HL-60/S4 (cell line): ENCODE measurements around the gene ATG3.

Experiments
- in situ Hi-C: fragments of 300-500 bp; cut with MboI; formaldehyde crosslinking; loops from 2 replicates; pipeline ENCODE4 v1.14.3; 2022; ENCODE audit warnings: low sequenced_read_pairs

Gene ATG3

DNA sequence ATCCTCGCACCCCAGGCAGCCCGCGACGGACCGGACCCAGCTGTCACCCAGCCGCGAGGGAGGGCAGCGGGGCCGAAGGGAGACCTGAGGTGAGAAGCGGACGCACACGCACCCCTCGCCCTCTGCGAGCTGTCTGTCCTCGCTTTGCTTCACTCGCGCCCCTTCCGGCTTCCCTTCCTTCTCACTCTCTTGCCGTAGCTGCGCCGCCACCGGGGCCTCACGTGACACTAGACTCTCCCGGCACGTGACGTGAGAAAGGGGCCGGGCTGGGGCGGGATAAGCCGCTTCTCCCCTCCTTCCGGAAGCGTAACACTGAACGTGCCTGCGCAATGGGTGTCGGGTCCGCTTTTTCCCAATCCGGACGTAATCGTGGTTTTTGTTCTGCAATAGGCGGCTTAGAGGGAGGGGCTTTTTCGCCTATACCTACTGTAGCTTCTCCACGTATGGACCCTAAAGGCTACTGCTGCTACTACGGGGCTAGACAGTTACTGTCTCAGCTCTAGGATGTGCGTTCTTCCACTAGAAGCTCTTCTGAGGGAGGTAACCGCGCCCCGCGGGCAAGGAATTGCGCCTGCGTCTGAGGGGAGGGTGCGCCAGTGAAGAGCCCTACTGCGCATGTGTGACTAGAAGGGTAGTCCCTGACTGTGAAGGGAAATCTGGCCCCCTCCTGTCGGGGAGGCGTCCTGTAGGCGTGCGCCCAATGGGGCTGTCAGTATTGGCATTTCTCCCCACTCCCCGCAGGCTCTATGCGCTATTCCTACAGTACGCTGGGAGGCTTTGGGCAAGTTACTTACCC is at the start of gene ATG3, which contains the start of gene SLC35A5:
Gene ATG3, minus strand, starts transcription at position 229 of the 796 bp plus-strand sequence. CDS start 434 bp downstream, outside the sequence.
Gene SLC35A5, plus strand, starts transcription at position 312 of the 796 bp plus-strand sequence. CDS start 1,359 bp downstream, outside the sequence.
- in situ Hi-C loops: no loop called here

GRCh38 chr3:112610121-112610520 is 48.4 kb upstream of the ATG3 start:
- in situ Hi-C loops: no loop called here

DNA sequence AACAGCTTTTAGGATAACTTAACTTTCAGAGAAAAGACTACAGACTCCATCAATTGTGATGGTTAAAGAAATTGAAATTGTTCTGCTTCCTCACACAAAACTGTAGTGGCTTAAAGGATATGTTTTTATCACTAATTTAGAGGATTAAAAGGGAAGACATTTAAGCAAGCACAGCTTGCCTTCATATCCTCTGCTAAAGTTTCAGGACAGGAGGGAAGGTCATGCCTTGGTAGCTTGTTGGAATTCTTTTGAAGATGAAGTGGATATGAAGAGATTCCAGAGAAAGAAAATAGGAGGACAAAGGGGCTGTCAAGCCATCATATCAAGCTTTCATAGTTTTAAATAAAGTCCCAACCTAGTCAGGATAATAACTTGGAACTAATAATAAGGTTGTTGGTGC is 46.1 kb upstream of the ATG3 start:
- in situ Hi-C loops: no loop called here

GRCh38 chr3:112606098-112606497 is 44.3 kb upstream of the ATG3 start:
- in situ Hi-C loops: no loop called here

DNA sequence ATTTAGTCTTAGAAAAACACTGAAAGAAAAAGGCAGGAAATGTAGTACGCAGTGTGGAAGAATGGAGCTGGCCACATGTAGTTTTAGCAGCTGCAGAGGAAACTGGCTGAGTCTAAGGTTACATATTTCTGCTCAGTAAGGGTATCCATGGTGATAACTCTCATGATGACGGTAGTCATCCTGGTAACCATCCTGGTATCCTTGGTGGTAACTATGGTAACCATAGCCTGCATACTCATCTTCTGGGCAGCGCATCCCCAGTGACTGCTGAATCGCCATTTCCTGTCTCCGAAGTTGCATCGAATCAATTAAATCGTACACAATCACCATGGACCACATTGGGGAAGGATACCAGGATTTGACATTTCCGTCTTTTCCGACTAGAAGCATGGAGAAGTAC is 43.5 kb upstream of the ATG3 start:
- in situ Hi-C loops: no loop called here

DNA sequence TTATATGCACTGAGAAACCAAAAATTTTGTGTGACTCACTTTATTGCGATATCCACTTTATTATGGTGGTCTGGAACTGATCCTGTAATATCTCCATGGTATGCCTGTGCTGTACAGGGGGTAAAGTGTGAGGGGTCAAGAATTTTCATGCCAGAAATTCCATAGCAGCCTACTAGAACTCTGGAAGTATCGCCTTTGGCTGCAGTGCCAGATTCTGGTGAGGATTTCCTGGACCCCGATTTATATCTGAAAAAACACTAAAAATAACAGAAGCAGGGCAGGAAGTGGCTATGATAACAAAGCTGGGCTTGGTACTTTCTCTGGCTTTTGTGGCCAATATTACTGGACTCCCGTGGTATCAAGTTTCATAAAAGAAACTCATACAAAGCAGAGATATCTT is 42.8 kb upstream of the ATG3 start:
- in situ Hi-C loops: no loop called here

- in situ Hi-C loops: no loop called here
Measured at GRCh38 chr3:112602217-112602838, 40.6 kb upstream of the ATG3 start.

DNA sequence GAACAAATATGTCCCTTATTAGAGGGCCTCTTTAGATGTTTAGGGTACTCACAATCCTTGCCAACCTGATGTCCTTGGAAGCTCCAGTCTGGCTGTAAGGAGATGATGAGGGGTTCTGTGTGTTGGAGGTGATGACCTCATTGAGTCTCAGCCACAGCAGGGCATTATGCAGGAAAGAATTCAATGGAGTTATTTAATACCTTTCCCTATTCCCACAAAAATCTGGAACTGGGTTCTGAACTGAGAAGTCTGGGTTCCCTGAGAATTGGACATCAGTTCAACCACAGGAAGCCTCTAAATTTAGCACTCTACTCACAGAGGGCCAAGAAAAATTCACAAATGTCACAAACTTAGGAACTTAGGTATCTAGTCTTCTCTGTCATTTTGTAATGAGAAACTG is 37.0 kb upstream of the ATG3 start:
- in situ Hi-C loops: no loop called here

DNA sequence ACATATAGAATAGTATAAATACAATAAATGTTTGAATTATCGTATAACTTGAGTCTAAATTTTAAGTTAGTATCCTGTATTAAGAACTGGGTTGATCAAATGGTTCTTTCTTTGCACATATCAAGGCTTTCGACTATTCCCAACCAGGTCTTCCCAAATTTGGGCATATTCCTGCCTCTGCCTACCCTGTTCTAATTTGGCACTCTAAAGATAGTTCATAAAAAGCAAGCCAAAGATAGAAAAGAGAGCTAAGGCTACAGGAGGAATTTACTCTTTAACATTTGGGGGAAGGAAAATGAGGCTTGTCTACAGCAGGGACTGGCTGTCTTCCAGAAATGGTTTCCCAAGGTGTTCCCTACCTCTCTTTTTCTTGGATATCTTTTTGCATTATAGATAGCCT is 36.2 kb upstream of the ATG3 start:
- in situ Hi-C loops: no loop called here

GRCh38 chr3:112594856-112595255 is 33.1 kb upstream of the ATG3 start:
- in situ Hi-C loops: no loop called here

- in situ Hi-C loops: no loop called here
Measured at GRCh38 chr3:112593258-112593657, 31.5 kb upstream of the ATG3 start.

DNA sequence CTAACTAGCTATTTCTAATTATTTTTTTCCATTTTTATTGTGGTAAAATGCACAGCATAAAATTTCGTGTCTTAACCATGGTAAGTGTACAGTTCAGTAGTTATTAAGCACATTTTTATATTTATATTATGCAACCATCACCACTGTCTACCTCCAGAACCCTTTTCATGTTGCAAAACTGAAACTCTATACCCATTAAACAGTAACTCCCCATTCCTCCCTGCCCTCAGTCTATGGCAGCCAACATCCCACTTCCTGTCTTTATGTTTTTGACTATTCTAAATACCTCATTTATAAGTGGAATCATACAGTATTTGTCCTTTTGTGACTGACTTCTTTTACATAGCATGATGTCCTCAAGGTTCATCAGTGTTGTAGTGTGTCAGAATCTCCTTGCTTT is 25.6 kb upstream of the ATG3 start:
- in situ Hi-C loops: no loop called here

- in situ Hi-C loops: no loop called here
Measured at GRCh38 chr3:112585782-112586181, 24.0 kb upstream of the ATG3 start.

GRCh38 chr3:112583105-112583504 is 21.3 kb upstream of the ATG3 start:
- in situ Hi-C loops: no loop called here

DNA sequence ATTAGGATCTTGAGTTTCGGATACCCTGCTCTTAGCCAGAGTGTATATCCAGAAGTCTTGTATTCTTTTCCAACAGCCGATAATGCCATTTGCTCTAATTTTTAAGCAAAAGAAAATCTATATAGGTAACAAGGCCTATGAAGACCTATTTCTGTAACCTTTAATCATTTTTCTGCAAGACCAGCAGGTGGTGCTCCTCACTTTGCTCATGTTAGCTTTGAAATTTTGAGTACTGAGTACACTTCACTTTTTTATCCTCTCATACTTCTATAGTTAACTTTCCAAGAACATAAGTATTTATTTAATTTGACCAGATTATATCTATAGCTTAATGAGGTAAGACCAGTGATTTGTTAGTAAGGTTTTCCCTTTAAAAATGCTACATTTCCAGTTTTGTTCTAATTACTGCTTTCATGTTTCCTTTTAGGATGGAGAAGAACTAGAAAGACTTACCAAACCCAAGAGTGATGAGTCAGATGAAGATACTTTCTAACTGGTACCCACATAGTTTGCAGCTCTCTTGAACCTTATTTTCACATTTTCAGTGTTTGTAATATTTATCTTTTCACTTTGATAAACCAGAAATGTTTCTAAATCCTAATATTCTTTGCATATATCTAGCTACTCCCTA is 20.6 kb upstream of the ATG3 start:
- in situ Hi-C loops: no loop called here

GRCh38 chr3:112579697-112580096 is 17.9 kb upstream of the ATG3 start:
- in situ Hi-C loops: no loop called here

DNA sequence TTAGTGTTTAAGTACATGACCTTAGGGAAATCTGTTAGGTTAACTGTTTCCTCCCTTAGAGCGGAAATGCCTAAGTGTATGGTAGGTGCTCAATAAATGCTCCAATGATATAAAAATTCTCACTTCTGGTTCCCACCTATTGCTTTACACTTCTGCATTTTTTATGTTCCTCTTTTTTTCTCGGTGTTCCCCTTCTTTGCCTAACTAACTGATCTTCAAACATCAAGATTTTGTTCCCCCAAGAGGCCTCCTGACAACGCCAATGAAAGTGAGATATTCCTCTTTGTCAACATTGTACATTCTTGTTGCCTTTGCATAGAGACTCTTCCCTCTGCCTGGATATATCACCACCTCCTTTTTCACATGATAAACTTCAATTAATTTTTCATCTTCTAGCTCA is 17.5 kb upstream of the ATG3 start:
- in situ Hi-C loops: no loop called here

GRCh38 chr3:112572701-112573100 is 10.9 kb upstream of the ATG3 start:
- in situ Hi-C loops: no loop called here

DNA sequence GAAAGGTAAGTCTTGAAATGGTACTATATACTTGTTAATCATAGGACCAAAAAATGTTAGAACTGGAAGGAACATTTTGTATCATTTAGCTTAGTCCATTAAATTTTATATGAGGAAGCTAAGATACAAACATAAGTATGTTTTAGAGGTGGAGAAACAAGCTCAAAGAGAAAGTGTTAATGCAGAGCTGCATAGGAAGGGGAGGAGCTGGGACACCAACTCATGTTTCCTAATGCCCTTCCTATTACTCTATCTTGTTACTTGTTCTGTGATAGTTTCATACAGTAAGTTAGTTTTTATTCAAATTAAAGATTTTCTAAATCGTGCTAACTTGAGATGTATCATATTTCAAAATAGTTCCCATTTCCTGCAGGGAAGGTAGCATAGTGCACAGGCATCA is 7.5 kb upstream of the ATG3 start:
- in situ Hi-C loops: no loop called here

DNA sequence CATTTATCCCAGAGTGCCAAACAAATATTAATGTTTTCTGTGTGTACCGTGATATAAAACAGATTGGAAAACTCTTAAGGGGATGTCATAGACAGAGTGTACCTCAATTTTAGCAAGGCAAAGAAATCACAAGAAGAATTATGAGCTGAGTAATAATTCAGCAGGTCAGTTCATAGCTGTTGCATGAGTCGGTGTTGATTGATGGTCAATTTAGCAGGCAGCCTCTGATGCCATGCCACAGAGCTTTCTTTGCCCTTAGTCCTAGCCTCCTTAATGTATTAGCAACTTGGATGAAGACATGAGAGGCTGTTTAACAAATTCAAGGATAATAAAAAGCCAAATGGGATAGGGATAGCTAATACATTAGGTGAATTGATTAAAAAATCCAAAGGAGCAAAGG is 6.9 kb upstream of the ATG3 start:
- in situ Hi-C loops: no loop called here

DNA sequence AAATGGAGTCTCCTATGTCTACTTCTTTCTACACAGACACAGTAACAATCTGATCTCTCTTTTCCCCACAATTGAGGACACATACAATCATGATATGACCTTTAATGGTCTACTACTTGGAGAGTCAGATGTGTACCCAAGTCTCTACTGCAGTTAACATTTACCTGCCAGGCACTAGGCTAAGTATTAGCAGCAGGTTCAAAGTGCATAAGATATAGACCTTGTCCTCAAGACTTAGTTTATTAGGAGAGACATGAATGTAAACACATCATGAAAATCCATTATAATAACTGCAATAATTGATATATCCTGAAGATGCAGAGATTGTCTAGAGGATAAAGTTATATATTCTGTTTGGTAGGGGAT is 3.2 kb upstream of the ATG3 start:
- in situ Hi-C loops: no loop called here
